Subcutaneous adipose tissue (tissue), 4 donors: ENCODE data around the gene PLCB2. TPM values are rescaled to one million over a fixed set of nuclear protein-coding genes. Genes with fewer than 3 reads are reported as not detected.

Source experiments
- total RNA-seq, 4 donors: library from RNA; depleted of rRNA; stranded (reverse); fragments of >200 nt; gene quantifications; one replicate each; pipeline ENCODE4 v1.1.0, GENCODE V29; 2016
- TF ChIP-seq, protein P1 (sequence below): fragments of 450-650 bp; IDR thresholded peaks from one replicate; pipeline ENCODE4 v1.5.1; 2016; ENCODE audit warnings: low read depth, mild to moderate bottlenecking, control low read depth, antibody characterized with exemption, moderate library complexity

Gene PLCB2
- total RNA-seq, 4 donors from 2014 or later = 13.8 to 69.7 (median 20.2) TPM

DNA sequence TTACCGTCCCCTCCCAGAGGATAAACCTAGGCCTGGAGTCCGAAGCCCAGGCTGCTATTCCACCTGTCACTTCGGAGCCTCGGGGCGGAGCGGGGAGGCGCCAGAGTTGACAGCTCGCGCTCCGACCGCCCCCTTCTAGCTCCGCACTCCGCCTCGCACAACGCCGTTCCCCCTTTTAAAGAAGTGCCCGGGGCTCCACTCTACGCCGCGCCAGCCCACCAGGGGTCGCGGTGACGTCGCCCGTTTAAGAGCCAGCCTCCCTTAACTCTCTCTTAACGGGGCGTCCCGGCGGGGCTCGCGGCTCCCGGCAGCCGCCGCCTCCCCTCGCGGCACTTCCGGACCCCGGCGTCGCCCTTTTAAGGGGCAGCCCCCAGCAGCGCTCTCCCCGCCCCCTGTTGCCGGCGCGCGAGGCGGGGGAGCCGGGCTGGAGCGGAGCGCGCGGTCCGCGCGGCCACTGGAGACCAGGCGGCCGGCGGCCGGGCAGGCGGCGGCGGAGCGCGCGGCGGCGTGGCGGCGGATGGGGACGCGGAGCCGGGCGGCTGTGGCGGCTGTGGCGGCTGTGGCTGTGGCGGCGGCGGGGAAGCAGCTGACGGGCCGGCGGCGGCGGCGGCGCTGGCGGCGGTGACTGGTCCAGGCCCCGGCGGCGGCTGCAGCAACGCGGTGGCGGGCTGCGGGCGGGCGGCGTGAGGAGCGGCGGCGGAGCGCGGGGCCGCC is 15.7 kb upstream of the PLCB2 start, which contains the start of gene INAFM2:
Gene INAFM2 (plus strand): TSS at position 454 of the 714 bp plus-strand sequence. CDS start 364 bp downstream, outside the sequence.
- TF ChIP-seq, protein P1, sequence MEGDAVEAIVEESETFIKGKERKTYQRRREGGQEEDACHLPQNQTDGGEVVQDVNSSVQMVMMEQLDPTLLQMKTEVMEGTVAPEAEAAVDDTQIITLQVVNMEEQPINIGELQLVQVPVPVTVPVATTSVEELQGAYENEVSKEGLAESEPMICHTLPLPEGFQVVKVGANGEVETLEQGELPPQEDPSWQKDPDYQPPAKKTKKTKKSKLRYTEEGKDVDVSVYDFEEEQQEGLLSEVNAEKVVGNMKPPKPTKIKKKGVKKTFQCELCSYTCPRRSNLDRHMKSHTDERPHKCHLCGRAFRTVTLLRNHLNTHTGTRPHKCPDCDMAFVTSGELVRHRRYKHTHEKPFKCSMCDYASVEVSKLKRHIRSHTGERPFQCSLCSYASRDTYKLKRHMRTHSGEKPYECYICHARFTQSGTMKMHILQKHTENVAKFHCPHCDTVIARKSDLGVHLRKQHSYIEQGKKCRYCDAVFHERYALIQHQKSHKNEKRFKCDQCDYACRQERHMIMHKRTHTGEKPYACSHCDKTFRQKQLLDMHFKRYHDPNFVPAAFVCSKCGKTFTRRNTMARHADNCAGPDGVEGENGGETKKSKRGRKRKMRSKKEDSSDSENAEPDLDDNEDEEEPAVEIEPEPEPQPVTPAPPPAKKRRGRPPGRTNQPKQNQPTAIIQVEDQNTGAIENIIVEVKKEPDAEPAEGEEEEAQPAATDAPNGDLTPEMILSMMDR = no peak

DNA sequence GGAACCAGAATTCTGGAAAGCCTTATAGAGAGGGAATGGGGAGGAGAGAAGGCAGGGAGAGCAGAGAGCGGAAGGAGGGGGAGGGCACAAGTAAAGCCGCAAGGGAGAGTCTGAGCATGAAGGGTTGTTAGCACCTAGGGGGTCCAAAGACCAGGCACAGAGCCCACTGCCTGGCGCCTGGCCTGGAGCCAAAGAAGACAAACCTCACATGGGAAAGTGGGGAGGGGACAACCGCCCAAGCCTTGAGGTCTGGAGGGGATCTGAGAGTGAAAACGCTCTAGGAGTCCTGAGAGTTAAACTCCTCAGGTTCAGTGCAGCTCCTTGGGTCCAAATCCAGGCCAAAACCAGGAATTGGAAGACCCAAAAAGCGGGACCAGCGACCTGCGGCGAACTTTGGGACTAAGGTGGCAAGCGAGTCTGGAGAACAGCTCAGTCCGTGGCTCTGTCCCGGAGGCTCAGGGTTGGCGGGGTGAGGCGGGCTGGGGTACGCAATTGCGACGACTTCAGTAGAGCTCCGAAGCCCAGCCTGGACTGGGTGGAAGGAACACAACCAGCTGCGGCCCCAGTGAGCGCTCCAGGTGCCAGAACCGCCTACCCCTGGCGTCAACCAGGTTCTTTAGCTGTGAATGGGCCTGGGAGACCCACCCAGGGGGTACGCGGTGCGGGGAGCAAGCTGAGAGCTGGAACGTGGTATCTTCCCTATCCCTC is 14.9 kb upstream of the PLCB2 start:
- TF ChIP-seq, protein P1 = no peak

DNA sequence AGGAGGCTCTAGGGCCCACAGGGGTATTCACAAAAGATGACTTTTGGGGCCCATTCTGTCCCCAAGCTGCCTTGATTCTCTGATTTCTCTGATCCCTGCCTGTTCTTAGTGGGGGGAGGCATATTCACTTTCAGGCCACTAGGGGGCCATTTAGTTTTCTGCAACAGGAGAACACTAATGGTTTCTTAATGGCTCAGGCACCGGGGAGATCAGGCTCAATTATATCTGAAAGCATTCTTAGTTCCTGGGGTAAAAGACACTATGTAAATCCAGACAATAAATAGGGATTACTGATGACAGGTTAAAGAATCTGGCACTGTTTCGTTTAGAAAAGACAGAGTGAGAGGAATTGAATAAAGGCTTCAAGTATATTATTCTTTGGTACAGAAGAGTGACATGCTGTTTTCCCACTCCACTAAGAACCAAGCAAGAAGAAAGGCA is 13.2 kb upstream of the PLCB2 start:
- TF ChIP-seq, protein P1 = no peak

DNA sequence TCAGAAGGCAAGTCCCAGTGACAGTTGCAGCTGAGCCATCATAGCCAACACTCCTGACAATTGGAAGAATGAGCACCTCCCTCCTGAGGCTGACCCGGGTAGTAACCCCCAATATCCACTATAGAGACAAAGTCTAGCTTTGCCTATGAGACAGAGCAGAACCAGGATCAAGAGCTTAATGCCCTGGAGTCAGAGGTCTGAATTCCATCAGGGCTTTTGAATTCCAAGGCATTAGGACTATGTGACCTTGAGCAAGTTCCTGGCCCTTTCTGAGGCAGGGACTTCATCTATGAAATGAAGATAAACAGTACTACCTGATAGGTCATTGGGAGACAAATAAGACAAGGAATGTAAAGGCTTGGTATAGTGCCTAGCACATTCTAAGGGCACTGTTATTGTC is 12.7 kb upstream of the PLCB2 start:
- TF ChIP-seq, protein P1 = no peak

DNA sequence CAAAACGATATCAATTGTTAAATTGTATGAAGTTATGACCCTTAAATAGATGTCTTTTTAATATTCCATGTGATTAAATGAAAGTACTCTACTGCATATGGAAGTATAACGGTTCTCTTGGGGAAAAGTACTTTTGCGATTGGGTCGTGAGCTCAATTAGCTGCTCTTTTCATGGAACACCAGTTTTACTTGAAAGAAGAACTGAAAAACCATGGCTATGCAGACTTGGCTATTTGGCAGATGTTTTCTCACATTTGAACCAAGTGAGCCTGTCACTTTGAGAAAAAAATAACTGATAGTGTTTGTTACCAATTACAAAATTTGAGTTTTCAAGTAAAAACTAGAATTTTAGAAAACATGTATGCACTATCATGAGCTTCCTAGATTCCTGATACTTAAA is 9.8 kb upstream of the PLCB2 start:
- TF ChIP-seq, protein P1 = no peak

DNA sequence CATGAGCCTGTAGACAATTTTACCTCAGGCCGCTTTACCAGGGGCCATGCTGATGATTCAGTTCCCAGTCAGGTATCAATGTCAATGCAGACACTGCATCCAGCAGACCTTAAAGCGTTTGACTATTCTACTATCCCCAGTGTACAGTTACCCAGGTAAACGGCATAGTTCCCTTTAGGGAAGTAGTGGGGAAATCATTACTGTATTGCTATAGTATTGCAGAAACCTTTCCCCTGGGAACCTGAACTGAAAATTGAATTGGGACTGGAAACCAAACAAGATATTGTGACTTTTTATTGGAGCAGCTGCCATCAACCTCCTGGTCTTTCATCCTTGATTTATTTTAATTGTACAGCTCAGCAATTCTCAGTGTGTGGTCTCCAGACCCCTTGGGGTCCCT is 9.2 kb upstream of the PLCB2 start:
- TF ChIP-seq, protein P1 = no peak

DNA sequence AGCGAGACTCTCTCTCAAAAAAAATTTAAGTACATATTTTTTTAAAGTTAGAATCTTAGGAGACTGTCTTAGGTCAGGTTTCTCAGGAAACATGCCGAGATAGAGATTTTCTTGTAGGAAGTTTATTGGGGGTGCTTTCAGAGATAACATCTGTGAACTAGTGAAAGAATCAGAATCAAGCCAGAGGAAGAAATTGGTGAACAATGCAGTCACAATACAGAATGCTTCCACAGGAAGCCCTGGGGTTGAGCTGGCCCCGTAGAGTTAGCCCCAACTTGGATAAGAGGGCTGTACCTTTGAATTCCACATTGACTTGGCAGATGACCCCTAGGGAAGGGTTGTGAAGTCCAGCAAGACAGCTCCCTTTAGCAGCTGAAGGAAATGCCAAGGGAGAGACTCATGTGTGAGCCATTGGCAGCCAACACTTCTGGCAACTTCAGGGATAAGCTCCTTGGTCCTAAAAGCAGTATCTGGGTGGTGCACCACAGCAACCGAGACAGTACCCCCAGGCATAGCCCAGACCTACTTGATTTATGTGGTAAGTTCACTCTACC is 7.1 kb upstream of the PLCB2 start:
- TF ChIP-seq, protein P1 = no peak
